HG03135 (cell line): ENCODE measurements around the gene PKP3.
"Not testable (repeated sequence)": the region's sequence is repeated elsewhere in the genome, so short reads cannot be mapped to it uniquely, and the experiment has no call there.

Experiments used
- ATAC-seq: cut with Tn5 transposase; IDR thresholded peaks from one replicate; pipeline ENCODE4 v1.9.1; 2021; ENCODE audit warnings: mild to moderate bottlenecking, moderate library complexity; ENCODE audit not compliant: unreplicated experiment

PKP3 gene

DNA sequence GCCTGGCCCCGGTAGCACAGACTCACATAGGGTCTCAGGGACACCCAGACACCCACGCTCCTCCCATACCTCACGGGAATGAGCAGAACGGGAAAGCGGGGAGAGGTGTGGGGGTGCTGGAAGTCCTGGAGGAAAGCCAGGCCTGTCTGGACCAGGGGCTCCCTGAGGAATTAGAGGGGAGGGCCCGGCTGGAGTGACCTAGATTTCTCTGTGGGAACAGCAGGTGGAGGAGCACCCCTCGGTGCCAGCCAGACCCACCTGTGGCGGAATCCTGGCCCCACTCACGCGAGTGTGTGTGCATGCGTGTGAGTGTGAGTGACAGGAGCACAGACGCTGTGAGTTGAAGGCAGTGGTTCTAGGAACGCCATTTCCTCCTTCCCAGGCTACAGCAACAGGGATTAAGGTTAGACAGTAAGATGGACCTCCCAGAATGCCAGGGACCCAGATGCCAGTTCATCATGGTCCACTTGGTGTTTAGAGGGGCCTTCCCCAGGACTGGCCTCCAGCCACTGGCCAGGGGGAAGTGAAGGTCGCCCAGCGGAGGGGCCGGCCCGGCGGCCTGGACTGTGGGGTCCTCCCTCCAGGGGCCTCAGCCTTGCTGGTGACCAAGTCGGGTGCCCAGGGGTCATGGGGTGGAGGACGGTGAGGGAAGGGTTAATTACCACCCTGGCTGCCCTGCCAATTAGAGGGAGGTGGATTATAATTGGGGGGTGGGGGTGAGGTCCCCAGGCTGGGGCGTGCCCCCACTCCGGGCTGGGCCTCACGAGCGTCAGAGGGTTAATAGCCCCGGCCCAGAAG is 1.0 kb downstream of the PKP3 start:
- ATAC-seq, result no peak

- ATAC-seq, result no peak
These were observed 1.9 kb downstream of the PKP3 start for GRCh38 chr11:395866-396265.

GRCh38 chr11:396511-396947 is 2.5 kb downstream of the PKP3 start:
- ATAC-seq, result no peak

DNA sequence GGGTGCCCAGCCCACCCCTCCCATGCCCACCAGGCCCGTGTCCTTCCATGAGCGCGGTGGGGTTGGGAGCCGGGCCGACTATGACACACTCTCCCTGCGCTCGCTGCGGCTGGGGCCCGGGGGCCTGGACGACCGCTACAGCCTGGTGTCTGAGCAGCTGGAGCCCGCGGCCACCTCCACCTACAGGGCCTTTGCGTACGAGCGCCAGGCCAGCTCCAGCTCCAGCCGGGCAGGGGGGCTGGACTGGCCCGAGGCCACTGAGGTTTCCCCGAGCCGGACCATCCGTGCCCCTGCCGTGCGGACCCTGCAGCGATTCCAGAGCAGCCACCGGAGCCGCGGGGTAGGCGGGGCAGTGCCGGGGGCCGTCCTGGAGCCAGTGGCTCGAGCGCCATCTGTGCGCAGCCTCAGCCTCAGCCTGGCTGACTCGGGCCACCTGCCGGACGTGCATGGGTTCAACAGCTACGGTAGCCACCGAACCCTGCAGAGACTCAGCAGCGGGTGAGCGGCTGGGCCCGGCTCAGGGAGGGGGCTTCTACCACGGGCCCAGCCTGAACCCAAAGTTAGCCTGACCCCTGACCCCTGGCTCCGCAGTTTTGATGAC is 3.0 kb downstream of the PKP3 start:
- ATAC-seq, result peak; percentile 81

DNA sequence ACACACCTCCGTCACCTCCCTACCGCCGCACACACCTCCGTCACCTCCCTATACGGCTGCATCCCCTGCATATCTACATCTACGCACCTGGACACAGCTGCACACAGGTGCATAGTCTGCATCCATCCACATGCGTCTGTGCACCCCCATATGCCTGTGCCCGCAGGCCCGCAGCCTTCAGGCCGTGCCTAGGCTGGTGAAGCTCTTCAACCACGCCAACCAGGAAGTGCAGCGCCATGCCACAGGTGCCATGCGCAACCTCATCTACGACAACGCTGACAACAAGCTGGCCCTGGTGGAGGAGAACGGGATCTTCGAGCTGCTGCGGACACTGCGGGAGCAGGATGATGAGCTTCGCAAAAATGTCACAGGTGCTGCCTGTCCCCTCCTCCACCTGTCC is 4.8 kb downstream of the PKP3 start:
- no peak for ATAC-seq

GRCh38 chr11:399731-400211 is 5.8 kb downstream of the PKP3 start:
- no peak for ATAC-seq

DNA sequence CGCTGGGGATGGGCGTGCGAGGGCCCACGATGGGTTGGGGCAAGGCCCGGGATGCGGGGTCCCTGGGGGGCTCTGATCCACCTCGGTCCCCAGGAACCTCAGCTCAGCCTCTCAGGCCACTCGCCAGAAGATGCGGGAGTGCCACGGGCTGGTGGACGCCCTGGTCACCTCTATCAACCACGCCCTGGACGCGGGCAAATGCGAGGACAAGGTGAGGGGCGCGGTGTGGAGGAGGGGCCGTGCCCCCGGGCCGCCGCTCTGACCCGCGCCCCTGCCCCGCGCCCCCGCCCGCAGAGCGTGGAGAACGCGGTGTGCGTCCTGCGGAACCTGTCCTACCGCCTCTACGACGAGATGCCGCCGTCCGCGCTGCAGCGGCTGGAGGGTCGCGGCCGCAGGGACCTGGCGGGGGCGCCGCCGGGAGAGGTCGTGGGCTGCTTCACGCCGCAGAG is 6.3 kb downstream of the PKP3 start:
- ATAC-seq, result no peak

DNA sequence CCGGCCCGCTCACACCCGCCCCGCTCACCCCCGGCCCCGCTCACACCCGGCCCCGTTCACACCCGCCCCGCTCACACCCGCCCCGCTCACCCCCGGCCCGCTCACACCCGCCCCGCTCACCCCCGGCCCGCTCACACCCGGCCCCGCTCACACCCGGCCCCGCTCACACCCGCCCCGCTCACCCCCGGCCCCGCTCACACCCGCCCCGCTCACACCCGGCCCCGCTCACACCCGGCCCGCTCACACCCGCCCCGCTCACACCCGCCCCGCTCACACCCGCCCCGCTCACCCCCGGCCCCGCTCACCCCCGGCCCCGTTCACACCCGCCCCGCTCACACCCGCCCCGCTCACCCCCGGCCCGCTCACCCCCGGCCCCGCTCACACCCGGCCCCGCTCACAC is 7.2 kb downstream of the PKP3 start:
- not testable (repeated sequence) for ATAC-seq

DNA sequence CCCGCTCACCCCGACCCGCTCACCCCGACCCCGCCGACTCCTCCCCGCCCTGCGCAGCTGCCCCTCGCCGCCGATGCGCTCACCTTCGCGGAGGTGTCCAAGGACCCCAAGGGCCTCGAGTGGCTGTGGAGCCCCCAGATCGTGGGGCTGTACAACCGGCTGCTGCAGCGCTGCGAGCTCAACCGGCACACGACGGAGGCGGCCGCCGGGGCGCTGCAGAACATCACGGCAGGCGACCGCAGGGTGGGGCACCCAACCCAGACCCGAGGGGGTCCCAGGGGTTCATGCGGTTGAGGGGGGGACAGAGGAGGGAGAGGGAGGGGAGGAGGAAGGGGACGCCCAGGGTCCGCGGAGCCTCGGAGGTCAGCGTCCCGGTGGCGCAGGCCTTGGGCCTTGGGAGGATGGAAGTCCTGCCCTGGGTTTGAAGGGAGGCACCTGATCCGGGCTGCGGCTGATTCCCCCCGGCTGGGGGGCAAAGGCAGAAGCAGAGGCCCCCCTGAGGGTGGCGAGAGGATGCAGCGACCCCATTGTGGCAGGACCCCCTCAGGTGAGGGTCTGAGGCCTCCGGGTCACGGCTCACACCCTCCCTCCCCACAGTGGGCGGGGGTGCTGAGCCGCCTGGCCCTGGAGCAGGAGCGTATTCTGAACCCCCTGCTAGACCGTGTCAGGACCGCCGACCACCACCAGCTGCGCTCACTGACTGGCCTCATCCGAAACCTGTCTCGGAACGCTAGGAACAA is 9.2 kb downstream of the PKP3 start:
- ATAC-seq, result no peak

DNA sequence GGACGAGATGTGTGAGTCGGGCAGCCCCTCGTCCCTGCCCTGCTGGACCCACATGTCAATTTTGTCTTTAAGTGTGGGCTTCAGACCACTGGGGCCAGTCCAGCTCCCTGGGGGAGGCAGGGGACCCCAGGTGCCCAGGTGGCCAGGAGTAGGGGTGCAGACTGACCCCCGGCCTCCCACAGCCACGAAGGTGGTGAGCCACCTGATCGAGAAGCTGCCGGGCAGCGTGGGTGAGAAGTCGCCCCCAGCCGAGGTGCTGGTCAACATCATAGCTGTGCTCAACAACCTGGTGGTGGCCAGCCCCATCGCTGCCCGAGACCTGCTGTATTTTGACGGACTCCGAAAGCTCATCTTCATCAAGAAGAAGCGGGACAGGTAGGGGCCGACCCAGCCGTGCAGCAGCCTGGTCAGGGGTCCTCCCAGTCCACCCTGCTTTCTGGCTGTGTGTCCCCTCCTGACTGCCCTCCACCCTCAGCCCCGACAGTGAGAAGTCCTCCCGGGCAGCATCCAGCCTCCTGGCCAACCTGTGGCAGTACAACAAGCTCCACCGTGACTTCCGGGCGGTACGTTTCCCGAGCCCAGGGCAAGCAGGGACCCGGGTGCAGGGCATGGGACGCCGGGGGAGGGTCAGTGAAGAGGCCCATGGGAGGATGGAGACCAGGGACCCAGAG is 9.9 kb downstream of the PKP3 start:
- no peak for ATAC-seq

- ATAC-seq, result no peak
These were observed 10.7 kb downstream of the PKP3 start for GRCh38 chr11:404551-405264.

- ATAC-seq, result no peak
These were observed 11.4 kb downstream of the PKP3 start for GRCh38 chr11:405323-405953.

DNA sequence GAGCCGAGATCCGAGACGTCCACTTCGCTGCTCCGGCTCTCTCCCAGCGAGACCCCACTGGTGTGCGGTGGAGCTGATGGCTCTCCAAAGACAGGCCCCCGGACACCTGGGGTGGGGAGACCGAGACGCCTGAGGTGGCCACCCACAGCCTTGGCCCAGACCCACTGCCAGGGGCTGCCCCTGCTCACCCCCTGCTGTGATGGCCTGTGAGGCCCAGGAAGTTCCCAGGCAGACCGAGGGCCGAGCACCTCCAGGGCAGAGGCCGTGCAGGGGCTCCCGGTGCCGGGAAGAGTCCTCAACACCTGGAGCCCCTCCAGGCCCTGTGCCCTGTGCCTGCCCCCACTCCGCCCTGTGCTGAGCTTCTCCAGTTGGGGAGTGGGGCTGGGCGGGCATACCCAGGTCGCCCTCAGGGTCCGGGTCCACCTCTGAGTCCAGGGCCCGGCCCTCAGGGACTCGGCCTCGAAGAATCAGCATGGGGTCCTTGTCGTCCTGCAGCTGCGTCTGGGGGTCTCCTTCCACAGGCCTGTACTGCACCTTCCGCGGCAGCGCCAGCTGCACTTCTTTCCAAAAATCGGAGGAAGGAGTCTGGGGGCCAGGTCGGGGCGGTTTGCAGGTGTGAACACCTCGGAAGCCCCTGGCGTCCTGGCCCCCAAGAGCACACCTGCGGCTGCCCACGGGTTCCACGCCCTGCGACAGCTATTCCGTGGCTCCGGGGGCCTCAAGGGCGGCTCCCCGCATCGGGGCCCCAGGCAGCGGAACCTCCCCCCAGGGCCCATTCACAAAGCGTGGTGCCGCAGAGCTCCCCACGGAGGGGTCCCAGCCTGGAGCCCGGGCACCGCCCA is 12.2 kb downstream of the PKP3 start:
- no peak for ATAC-seq

- peak; percentile 54 for ATAC-seq
These were observed 13.0 kb downstream of the PKP3 start for GRCh38 chr11:406796-407650.

DNA sequence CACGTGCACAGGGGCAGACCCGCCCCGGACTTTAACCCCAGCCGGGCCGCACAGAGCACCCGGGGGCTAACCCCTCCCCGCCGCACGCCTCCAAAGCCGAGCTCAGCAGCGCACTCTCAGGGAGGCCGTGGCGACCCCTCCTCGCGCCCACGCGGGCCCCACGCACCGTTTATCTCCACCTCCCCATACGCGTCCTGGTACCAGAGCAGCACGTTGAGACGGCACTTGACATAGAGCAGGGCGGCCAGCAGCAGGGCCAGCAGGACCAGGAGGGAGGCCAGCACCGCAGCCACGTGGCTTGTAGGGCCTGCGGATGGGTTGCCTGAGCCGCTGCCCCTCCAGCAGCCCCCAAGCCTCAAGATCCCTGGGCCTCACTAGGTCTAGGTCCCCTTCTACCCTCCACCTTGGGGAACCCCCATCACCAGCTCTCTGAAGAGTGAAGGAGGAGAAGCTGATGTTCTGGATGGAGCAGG is 13.7 kb downstream of the PKP3 start:
- no peak for ATAC-seq

DNA sequence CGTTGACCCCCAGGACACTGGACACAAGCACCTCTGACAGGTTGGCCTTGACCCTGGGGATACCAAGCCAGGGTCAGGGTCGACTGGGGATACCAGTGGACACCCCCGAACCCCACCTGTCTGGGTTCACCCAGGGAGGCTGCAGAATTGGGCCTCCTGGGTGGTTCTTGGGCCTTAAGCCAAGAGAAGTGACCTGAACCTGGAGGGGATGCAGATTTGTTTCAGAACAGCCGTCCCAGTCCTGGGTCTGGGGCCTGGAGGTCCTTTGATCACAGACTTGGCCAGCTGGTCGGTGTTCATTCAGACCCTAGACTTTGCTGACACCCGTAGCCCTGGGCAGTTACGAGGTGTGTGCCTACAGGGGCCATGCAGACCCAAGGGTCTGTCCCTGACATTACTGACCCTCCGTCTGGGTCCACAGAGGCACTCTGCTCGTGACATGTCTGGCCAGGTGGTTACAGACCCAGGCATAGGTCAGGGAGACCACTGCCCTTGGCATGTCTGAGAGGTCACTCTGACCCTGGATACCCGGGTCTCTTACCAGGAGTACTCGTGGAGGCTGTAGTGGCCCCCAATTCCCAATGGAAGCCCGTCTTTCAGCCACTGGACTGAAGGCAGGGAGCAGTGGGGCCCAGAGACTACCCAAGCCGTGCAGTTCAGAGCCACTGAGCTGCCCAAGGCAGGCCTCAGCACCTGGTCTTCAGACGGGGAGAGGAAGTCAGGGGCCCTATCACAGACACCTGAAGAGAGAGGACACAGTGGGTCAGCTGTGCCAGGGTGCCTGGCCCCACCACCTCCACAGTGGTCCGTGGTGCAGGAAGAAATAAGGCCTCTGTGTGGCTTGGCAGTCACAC is 14.4 kb downstream of the PKP3 start:
- ATAC-seq, result no peak

GRCh38 chr11:409008-409599 is 15.1 kb downstream of the PKP3 start:
- no peak for ATAC-seq
